8988T (cell line): ENCODE results near the gene DMRT1.

Experiments used
- DNase-seq: peaks from one replicate; pipeline ENCODE4 v3.0.0; 2011

DMRT1 gene

DNA sequence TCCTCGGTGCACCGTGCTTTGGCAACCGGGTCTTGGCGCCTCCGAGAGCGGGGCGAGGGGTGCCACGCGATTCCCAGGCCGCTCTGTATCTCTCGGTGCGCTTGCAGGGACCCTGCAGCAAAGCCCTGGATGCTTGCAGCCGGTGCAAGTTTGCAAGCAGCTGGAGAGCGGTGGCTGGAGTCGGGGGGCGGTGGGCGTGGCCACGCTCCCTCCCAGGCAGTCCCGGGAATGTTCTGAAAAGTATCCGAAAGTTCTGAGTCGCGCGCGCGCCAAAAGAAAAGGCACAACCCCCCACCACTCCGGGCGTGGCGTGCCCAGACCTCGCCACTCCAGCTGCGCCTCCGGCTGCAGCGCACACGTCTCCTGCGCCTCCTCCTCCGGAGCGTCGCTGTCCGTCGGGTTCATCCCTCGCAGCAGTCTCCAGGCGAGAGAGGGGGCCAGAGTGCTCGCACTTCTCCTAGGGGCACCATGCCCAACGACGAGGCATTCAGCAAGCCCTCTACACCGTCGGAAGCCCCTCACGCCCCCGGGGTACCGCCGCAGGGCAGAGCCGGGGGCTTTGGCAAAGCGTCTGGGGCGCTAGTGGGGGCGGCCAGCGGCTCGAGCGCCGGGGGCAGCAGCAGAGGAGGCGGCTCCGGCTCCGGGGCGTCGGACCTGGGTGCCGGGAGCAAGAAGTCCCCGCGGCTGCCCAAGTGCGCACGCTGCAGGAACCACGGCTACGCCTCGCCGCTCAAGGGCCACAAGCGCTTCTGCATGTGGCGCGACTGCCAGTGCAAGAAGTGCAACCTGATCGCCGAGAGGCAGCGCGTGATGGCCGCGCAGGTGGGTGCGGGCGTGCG is at the start of gene DMRT1:
Gene DMRT1 (plus strand): TSS at position 327 of the 839 bp plus-strand sequence. CDS start 142 bp downstream, at position 469.
- no peak for DNase-seq

DNA sequence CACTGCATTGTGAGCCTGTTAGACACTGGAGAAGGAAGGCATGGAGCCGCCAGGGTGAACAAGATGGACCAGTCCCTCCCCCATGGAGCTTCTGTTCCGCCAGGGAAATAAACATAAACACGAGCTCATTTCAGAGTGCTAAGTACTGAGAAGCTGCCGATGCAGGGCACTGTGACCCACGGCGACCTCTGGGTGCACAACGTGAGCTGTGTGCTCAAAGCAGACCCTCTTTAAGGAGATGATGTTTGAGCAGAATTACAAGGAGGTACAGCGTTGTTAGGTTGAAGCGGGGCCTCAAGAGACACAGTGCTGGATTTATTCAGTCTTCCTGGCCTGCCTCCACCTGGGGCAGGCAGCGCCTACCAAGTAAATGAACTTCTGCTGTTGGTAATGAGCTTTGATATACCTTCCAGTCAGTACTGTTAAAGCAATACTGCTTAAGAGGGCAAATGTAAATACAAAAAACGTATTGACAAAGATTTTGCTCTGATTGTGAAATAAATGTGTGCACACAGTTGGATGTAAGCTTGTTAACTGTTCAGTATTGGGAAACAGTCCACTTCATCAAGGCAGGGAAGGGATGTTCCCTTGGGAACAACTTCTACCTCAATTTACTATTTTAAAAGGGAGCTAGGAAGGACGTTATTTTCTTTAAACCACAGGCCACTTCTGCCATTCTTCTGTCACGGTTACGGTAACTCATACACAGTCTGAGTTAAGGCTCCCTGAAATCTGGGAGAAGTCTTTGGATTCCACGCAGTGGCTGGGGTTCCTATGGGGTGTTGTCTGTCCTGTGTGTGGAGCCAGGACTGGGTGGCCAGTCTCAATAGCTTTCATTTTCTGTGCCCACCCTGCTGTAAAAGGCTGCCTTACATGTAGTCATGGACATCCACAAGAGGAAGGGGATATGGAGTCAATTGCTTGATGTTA is 48.9 kb upstream of the DMRT1 start:
- DNase-seq: no peak

DNA sequence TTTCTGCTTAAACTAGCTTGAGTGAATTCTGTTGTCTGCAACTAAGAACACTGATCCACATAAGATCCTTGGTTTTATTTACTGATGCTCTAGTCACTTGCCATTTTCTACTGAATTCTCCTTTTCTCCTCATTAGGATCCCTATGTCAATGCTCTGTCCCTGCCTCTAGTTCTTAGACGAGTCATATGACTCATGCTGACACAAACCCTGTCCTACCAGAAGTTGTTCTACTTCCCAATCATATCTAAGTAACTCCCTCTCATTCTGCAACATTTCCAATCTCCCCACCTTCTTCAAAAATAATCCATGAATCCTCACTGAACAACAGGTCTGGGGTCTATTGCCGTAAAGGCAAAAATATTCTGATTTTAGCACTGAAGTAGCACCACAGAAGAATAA is 47.1 kb upstream of the DMRT1 start:
- DNase-seq: no peak

DNA sequence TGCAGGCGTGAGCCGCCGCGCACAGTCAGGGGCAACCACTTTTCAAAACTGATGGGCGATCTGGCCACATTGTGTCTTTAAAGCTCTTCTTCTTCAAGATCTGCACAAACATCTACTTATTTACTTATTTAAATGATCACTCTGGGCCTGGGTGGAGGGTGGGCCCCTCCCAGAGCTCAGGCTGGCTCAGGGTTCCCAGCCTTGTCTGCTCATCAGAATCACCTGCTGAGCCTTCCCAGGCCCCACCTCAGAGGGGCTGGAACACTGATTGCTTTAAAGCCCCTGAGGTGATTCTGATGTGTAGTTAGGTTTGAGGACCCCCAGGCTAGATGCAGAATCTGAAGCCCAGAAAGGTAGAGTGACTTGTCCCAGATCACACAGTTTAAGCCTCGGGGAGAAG is 45.6 kb upstream of the DMRT1 start:
- DNase-seq: no peak

DNA sequence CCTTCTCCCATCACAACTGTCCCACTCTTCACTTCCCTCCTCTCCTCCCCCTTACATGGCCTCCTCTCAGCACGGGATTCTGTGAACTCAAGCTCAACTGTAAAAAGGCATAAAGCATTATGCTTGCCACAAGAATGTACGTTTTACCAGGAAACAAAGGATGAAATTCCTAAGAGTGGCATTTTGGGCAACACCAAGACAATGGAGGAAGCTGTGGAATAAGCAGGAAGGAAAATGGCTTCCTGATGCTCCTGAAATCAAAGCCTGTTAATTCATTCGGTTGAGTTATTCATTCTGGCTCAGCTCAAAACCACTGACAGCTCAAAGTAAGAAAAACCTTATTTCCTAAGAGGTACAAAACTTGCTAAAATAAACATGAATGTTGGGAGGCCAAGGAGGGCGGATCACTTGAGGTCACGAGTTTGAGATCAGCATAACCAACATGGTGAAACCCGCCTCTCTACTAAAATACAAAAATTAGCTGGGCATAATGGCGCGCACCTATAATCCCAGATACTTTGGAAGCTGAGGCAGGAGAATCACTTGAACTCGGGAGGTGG is 40.8 kb upstream of the DMRT1 start:
- no peak for DNase-seq

DNA sequence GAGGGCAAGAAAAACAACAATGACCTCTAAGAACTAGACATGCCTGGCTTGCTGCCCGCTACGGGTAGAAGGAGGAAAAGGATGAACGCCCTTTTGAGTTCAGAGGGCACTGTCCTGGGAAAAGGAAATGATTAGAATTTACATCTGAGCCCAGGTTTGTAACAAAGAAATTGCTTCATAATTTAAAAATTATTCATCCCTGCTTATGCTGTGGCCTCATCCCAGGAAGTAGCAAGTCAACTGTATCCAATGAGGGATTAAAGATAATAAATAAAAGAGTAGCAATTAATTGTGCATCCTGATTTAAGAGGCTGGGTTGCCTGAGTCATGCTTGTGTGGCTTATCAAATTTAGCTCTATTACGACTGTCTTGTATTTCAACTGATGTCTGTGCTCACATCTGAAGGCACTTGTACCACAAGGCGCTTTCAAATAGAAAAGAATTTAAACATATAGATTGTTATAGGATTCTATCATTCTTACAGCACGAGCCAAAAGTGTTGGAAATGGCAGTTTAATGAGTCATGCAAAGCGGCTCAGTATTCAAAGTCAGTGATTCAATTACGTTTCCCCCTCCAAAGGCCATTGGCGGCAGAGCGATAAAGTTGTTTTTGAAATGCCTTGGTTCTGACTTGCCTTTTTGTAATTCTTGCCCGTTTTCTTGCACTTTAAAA is 40.0 kb upstream of the DMRT1 start:
- no peak for DNase-seq

- DNase-seq: no peak
Observed at GRCh38 chr9:804026-804425, 37.5 kb upstream of the DMRT1 start.

GRCh38 chr9:805151-805550 is 36.3 kb upstream of the DMRT1 start:
- no peak for DNase-seq

DNA sequence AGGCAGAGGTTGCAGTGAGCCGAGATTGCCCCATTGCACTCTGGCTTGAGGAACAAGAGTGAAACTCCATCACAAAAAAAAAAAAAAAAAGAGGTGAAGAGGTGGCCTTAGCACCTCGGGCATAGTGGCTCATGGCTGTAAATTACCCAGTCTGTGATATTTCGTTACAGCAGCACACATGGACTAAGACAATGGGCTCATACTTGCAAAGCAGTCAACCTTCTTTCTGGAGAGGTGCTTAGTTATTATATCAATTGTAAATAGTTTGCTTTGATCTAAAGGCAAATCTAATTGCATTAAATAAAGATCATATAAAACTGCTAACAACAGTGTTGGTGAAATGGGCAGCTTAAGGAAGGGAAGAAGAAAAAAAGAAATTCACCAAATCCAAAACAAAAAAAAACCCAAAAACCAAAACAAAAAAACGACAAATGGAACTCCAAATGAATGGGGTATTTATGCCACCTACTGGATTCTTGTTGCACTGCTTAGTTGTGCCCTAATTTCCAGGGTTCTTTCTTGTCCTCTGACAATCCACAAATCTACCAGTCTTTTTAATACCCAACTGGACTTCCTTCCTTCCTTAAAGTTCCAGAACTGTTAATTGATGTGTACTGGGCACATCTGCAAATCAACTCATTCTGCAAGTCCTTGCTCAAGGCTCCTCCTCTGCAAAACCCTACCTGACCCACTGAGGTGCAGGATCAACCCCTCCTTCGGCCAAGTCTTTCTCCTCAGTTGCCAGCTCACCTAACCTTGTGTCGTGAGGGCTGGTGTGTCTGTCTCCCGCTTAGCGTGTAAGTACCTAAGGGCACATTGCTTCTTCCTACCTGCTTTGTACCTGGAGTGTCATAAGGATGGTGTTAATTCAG is 35.0 kb upstream of the DMRT1 start:
- DNase-seq: no peak

GRCh38 chr9:811106-811531 is 30.4 kb upstream of the DMRT1 start:
- DNase-seq: no peak

GRCh38 chr9:818958-819357 is 22.5 kb upstream of the DMRT1 start:
- DNase-seq: no peak

GRCh38 chr9:826500-827280 is 14.8 kb upstream of the DMRT1 start:
- DNase-seq: no peak

GRCh38 chr9:840343-840742 is 1.2 kb upstream of the DMRT1 start:
- no peak for DNase-seq

DNA sequence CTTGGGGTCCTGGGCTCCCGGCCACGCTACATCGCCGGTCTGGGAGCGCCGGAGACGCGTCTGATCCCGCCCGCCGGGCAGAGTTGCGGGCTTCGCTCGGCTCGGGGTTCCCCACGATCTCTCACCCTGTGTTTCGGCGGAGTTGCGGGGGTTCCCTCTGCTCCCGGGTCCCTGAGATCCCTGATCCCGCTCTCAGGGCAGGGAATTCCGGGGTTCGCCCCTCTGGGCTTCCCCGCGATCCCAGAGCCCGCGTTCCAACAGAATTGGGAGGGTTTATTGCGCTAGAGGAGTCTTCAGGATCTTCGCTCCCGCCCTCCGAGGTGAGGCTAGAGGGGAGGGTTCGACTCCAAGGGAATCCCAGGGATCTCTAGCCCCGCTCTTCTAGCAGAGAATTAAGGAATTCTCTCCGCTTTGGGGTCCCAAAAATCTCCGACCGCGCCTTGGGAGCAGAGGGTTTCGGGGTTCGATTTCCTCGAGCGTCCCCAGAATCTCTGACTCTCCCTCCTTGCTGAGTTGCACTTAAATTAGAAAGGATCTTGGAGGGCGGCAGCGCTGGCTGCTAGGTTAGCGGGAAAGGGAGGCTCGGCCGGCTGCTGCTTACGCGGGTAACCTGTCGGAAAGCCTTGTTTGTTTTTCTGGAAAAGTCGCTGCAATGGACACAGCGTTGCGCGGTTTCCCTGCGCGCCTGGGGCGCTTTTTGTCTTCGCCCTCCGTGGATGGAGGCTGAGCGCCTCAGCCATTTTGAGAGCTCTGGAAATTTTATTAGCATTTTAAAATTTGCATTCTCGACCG is 1.3 kb downstream of the DMRT1 start:
- DNase-seq: no peak

DNA sequence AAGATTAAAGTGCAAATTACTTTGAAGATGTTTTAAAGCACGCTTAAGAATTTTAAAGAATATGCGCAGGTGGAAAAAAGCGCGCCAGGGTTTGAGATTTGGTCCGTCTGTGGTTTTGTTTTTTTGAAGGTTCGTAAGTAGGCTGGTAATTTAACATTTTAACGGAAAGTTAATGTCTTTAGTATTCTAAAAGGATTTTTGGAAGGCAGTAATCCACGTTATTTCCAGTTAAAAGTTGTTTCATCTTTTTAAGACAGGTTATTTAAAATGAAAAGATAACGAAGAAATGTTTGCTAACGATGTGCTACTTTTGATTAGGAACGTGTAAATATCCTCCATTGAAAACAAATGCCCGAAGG is 1.9 kb downstream of the DMRT1 start:
- DNase-seq: no peak

- no peak for DNase-seq
Observed at GRCh38 chr9:846852-847251, 5.4 kb downstream of the DMRT1 start.

GRCh38 chr9:847505-847904 is 6.0 kb downstream of the DMRT1 start:
- DNase-seq: no peak

DNA sequence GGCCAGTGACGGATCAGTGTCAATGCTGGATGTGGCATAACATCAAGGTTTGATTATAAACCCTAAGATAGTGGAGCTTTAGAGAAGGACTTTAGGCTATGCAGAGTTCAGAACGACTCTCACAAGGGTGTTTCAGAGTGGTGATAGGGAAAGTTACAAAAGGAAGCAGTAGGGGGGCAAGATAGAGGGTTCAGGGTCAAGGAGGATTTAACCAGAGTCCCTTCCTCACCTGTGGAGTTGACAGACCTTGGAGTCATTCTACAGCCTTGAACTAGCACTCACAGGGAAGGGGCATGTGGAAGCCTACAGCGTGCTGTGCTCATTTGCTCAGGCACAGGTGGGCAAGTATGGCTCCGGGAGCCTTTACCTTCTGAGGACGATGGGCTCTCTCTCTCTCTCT is 7.9 kb downstream of the DMRT1 start:
- DNase-seq: no peak

GRCh38 chr9:852539-852938 is 11.0 kb downstream of the DMRT1 start:
- DNase-seq: no peak

- DNase-seq: no peak
Observed at GRCh38 chr9:859251-859650, 17.8 kb downstream of the DMRT1 start.
